IMR-90 (cell line): ENCODE results near the gene SOX1. TPM values are rescaled to one million over a fixed set of nuclear protein-coding genes. Genes with fewer than 3 reads are reported as not detected.

ENCODE experiments used
- ATAC-seq: fragments of 200-7000 bp; cut with Tn5 transposase; 2 replicates; pipeline ENCODE4 v1.9.1; 2020; ENCODE audit warnings: low read depth, mild to moderate bottlenecking, moderate library complexity
- BruUV-seq: library from RNA; stranded (reverse); fragments of 400-500 nt; replicated peaks from 2 replicates; lab custom pipeline; 2021; lab: Mats Ljungman, UMichigan
- CTCF ChIA-PET: fragments of 300-600 bp; formaldehyde crosslinking; extraction: SDS; loops from one replicate; lab custom pipeline; 2021; ENCODE audit warnings: antibody characterized with exemption; lab: Yijun Ruan, JAX
- POLR2A ChIA-PET: fragments of 300-600 bp; sonication (Branson Sonifier 250); formaldehyde crosslinking; loops from one replicate; lab custom pipeline; 2022; ENCODE audit warnings: antibody characterized with exemption; ENCODE audit not compliant: unreplicated experiment; lab: Charles Lee
- DNase-seq: peaks from one replicate; pipeline ENCODE4 v3.0.0; 2013
- H2AFZ ChIP-seq: replicated peaks from 2 replicates; pipeline ENCODE3; 2013; ENCODE audit warnings: low read length, mild to moderate bottlenecking; ENCODE audit not compliant: poor library complexity
- H2AK5ac ChIP-seq: 2 replicates; pipeline ENCODE4 v1.6.1; 2013; ENCODE audit warnings: low read depth, low read length, inconsistent platforms
- H2AK9ac ChIP-seq: replicated peaks from 2 replicates; pipeline ENCODE3; 2013; ENCODE audit warnings: mild to moderate bottlenecking, low read depth, low read length, moderate library complexity; ENCODE audit not compliant: poor library complexity
- H2BK120ac ChIP-seq: 2 replicates; pipeline ENCODE4 v1.6.1; 2013; ENCODE audit warnings: low read depth, low read length, inconsistent platforms
- H2BK15ac ChIP-seq: 3 replicates; pipeline ENCODE4 v1.6.1; 2013; ENCODE audit warnings: low read depth, low read length, inconsistent platforms
- H2BK20ac ChIP-seq: 2 replicates; pipeline ENCODE4 v1.6.1; 2013; ENCODE audit warnings: low read depth, mild to moderate bottlenecking, inconsistent platforms, low read length, moderate library complexity
- H2BK5ac ChIP-seq: 2 replicates; pipeline ENCODE4 v1.6.1; 2013; ENCODE audit warnings: mild to moderate bottlenecking, low read depth, low read length, inconsistent platforms; ENCODE audit not compliant: poor library complexity, severe bottlenecking
- H3K14ac ChIP-seq: replicated peaks from 2 replicates; pipeline ENCODE4 v1.6.1; 2013; ENCODE audit warnings: low read depth, low read length, inconsistent platforms
- H3K18ac ChIP-seq: 2 replicates; pipeline ENCODE4 v1.6.1; 2013; ENCODE audit warnings: low read depth, low read length, control low read depth
- H3K23ac ChIP-seq: 2 replicates; pipeline ENCODE4 v1.6.1; 2013; ENCODE audit warnings: low read depth, low read length, inconsistent platforms
- H3K27ac ChIP-seq: 2 replicates; pipeline ENCODE4 v1.5.1; 2013; ENCODE audit warnings: mild to moderate bottlenecking, control low read depth, low read length; ENCODE audit not compliant: insufficient read depth
- H3K27me3 ChIP-seq: 2 replicates; pipeline ENCODE4 v1.6.1; 2013; ENCODE audit warnings: low read length; ENCODE audit not compliant: control insufficient read depth, insufficient read depth
- H3K36me3 ChIP-seq: 2 replicates; pipeline ENCODE4 v1.6.1; 2013; ENCODE audit warnings: low read length, mixed read lengths; ENCODE audit not compliant: control insufficient read depth, insufficient read depth
- H3K4ac ChIP-seq: 2 replicates; pipeline ENCODE4 v1.6.1; 2013; ENCODE audit warnings: low read depth, low read length, inconsistent platforms
- H3K4me1 ChIP-seq: 2 replicates; pipeline ENCODE4 v1.6.1; 2013; ENCODE audit warnings: low read length, mixed read lengths; ENCODE audit not compliant: control insufficient read depth, insufficient read depth
- H3K4me2 ChIP-seq: 2 replicates; pipeline ENCODE4 v1.6.1; 2013; ENCODE audit warnings: low read depth, mild to moderate bottlenecking, control low read depth, low read length, moderate library complexity
- H3K4me3 ChIP-seq: 2 replicates; pipeline ENCODE4 v1.5.1; 2013; ENCODE audit warnings: low read depth, mild to moderate bottlenecking, control low read depth, low read length, moderate library complexity; ENCODE audit not compliant: insufficient read depth
- H3K56ac ChIP-seq: 2 replicates; pipeline ENCODE4 v1.6.1; 2013; ENCODE audit warnings: low read length, inconsistent platforms; ENCODE audit not compliant: insufficient read depth; ENCODE audit errors: extremely low read depth
- H3K79me1 ChIP-seq, 2 experiments: 2 replicates each; pipeline ENCODE4 v1.6.1; 2013; ENCODE audit warnings: low read length in 2 of 2, inconsistent platforms in 1 of 2, low read depth in 1 of 2
- H3K9ac ChIP-seq: 2 replicates; pipeline ENCODE4 v1.6.1; 2013; ENCODE audit warnings: low read depth, low read length, control low read depth
- H3K9me1 ChIP-seq: 2 replicates; pipeline ENCODE4 v1.6.1; 2013; ENCODE audit warnings: low read length, inconsistent platforms; ENCODE audit not compliant: insufficient read depth
- H3K9me3 ChIP-seq: 2 replicates; pipeline ENCODE4 v1.6.1; 2013; ENCODE audit warnings: low read length; ENCODE audit not compliant: control insufficient read depth, insufficient read depth
- H4K20me1 ChIP-seq: 2 replicates; pipeline ENCODE4 v1.6.1; 2013; ENCODE audit warnings: low read length, inconsistent platforms; ENCODE audit not compliant: insufficient read depth
- H4K5ac ChIP-seq: 2 replicates; pipeline ENCODE4 v1.6.1; 2013; ENCODE audit warnings: mild to moderate bottlenecking, low read depth, low read length, control low read depth
- H4K8ac ChIP-seq, 2 experiments: 2 replicates each; pipeline ENCODE4 v1.6.1; 2013; ENCODE audit warnings: low read depth in 2 of 2, low read length in 2 of 2, control low read depth in 1 of 2, inconsistent platforms in 1 of 2
- H4K91ac ChIP-seq: 2 replicates; pipeline ENCODE4 v1.6.1; 2013; ENCODE audit warnings: low read depth, low read length, inconsistent platforms; ENCODE audit not compliant: insufficient read depth
- POLR2A ChIP-seq: IDR thresholded peaks from 2 replicates; pipeline ENCODE4 v1.6.1; 2012; ENCODE audit warnings: mild to moderate bottlenecking, low read depth, low read length
- RCOR1 ChIP-seq: IDR thresholded peaks from 2 replicates; pipeline ENCODE4 v1.6.1; 2012; ENCODE audit warnings: mild to moderate bottlenecking, low read length, improper control_type of control experiment; ENCODE audit not compliant: insufficient replicate concordance
- WGBS, 2 experiments: methylation state at CpG; one replicate each; pipeline versions ENCODE4 v1.1.5 to v1.1.7; 2013; ENCODE audit warnings: missing lambda C conversion rate in 2 of 2; ENCODE audit not compliant: insufficient read length in 1 of 2; ENCODE audit errors: extremely low coverage in 2 of 2; 5-methylcytosine and 5-hydroxymethylcytosine counted together
- dilution Hi-C: fragments of 300-500 bp; cut with HindIII; formaldehyde crosslinking; loops from one replicate; pipeline ENCODE4 v1.14.3; 2018; ENCODE audit warnings: low sequenced_read_pairs; ENCODE audit not compliant: unreplicated experiment
- in situ Hi-C: fragments of 300-500 bp; cut with MboI; formaldehyde crosslinking; loops from 3 replicates; pipeline ENCODE4 v1.14.3; 2019; ENCODE audit warnings: low sequenced_read_pairs, inconsistent platforms, mixed read lengths
- intact Hi-C: fragments of 100-400 bp; cut with micrococcal nuclease; formaldehyde crosslinking; loops from 2 replicates; pipeline ENCODE4 v1.10.0; 2022
- polyA plus RNA-seq, 3 experiments: library from polyadenylated mRNA; depleted of rRNA; stranded (reverse); fragments of >200 nt; gene quantifications; 2 replicates each; pipeline ENCODE4 v1.2.3, GENCODE V29; 2012; ENCODE audit warnings: low replicate concordance in 1 of 3
- total RNA-seq: library from RNA; depleted of rRNA; stranded (reverse); fragments of >200 nt; gene quantifications from 2 replicates; pipeline ENCODE4 v1.2.3, GENCODE V29; 2012

Gene SOX1
- total and polyA plus RNA-seq, 2 of the 4 experiments (the other 2 are of a cell fraction), result not detected

GRCh38 chr13:112106478-112107141 lies 39.7 kb downstream of the SOX1 start:
- no peak overlapping the region for H3K4ac ChIP-seq
- ATAC-seq (no peak), DNase-seq (no peak)
- no peak overlapping the region for H3K9ac ChIP-seq
- H2BK20ac ChIP-seq, result no peak overlapping the region
- H2BK15ac ChIP-seq, result no peak overlapping the region
- H3K23ac ChIP-seq, result no peak overlapping the region
- intact Hi-C loops, result no loop called here
- H4K20me1 ChIP-seq, result no peaks in the 10 kb centered on the region
- no peak overlapping the region for H4K8ac ChIP-seq
- H3K14ac ChIP-seq, result no peak overlapping the region
- H3K36me3 ChIP-seq, result no peaks in the 10 kb centered on the region
- H3K9me1 ChIP-seq, result no peaks in the 10 kb centered on the region
- no peak overlapping the region for H3K56ac ChIP-seq
- no peak overlapping the region for H2AK9ac ChIP-seq
- H2AK5ac ChIP-seq, result no peak overlapping the region
- H3K27me3 ChIP-seq, result no peaks in the 10 kb centered on the region; the same call in 1 of the 2 replicates
- no peak overlapping the region for H3K4me2 ChIP-seq
- H3K79me1 ChIP-seq, result no peaks in the 10 kb centered on the region
- WGBS, 2 experiments, result 0% methylated on average over 9 of the region's 36 CpGs; no CpG with 5 or more reads in 1 of the 2 experiments
- H2AFZ ChIP-seq, result no peak overlapping the region
- ChIA-PET CTCF (no interaction called here), POLR2A (no interaction called here)
- no peak overlapping the region for H4K91ac ChIP-seq
- dilution Hi-C loops, result no loop called here
- H2BK120ac ChIP-seq, result no peak overlapping the region
- no peaks in the 10 kb centered on the region for H3K4me1 ChIP-seq
- in situ Hi-C loops, result no loop called here
- no peak overlapping the region for H3K18ac ChIP-seq
- BruUV-seq, result no TSS peak
- H3K9me3 ChIP-seq, result peaks cover 5% of the 10 kb centered on the region; the same call in 1 of the 2 replicates
- TF ChIP-seq RCOR1 (no peak), POLR2A (no peak)
- no peak overlapping the region for H3K27ac ChIP-seq
- no peak overlapping the region for H4K5ac ChIP-seq
- H2BK5ac ChIP-seq, result no peak overlapping the region
- no peak overlapping the region for H3K4me3 ChIP-seq
